Tibial artery (tissue), 4 donors: ENCODE results near the gene PLEKHG3.

Experiments
- DNase-seq, 2 donors: peaks; one replicate each; pipeline ENCODE4 v3.0.0-alpha.2; 2019
- H3K27ac ChIP-seq, 2 donors: fragments of 200-600 bp; sonication (generic) in 1 of 2; 1 replicate in 1 of 2; 2 replicates in 1 of 2; pipeline ENCODE4 v1.5.1; 2018 to 2019; ENCODE audit warnings: mild to moderate bottlenecking in 1 of 2
- H3K27me3 ChIP-seq, 2 donors: fragments of 200-600 bp; sonication (generic) in 1 of 2; one replicate each; pipeline versions ENCODE4 v1.5.1 to v1.6.0; 2016 to 2019
- H3K36me3 ChIP-seq, 3 donors: fragments of 200-600 bp; sonication (generic) in 2 of 3; one replicate each; pipeline ENCODE4 v1.5.1; 2016 to 2019; ENCODE audit warnings: mild to moderate bottlenecking in 2 of 3
- H3K4me1 ChIP-seq, 4 donors: fragments of 200-600 bp; sonication (generic) in 2 of 4; 1 replicate in 3 of 4; 2 replicates in 1 of 4; pipeline ENCODE4 v1.5.1; 2016 to 2019
- H3K4me3 ChIP-seq, 2 donors: fragments of 200-600 bp; sonication (generic) in 1 of 2; 1 replicate in 1 of 2; 2 replicates in 1 of 2; pipeline ENCODE4 v1.5.1; 2018 to 2019; ENCODE audit warnings: mild to moderate bottlenecking in 2 of 2
- H3K9me3 ChIP-seq, 3 donors: fragments of 200-600 bp; sonication (generic) in 1 of 3; one replicate each; pipeline ENCODE4 v1.5.1; 2016 to 2019
- intact Hi-C: fragments of 100-400 bp; cut with DNase I; formaldehyde crosslinking; loops from one replicate; pipeline ENCODE4 v1.15.0; 2023; ENCODE audit warnings: low total_unique reads
- TF ChIP-seq, protein P1 (sequence below), 2 experiments: fragments of 200-600 bp in 1 of 2; fragments of 450-650 bp in 1 of 2; IDR thresholded peaks; one replicate each; pipeline ENCODE4 v1.5.1; 2017 to 2019; ENCODE audit warnings: antibody characterized with exemption in 2 of 2, mild to moderate bottlenecking in 1 of 2, moderate library complexity in 1 of 2

PLEKHG3 gene

DNA sequence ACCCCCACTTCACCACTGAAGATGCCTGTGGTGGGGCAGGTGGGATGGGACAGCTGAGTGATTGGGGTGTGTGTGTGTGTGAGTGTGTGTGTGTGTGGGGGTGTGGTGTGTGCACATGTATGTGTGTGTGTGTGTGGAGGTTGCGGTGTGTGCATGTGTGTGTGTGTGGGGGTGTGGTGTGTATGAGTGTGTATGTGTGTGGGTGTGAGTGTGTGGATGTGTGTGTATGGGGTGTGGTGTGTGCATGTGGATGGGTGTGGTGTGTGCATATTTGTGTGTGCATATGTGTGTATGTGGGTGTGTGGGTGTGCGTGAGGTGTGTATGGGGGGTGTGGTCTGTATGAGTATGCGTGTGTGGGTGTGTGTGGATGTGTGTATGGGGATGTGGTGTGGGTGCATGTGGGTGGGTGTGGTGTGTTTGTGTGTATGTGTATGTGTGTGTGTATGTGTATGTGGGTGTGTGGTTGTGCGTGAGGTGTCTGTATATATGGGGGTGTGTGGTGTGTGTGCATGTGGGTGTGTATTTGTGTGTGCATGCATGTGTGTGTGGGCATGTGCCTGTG is 61.6 kb downstream of the PLEKHG3 start:
- peaks cover 0 to 4% (median 0%) of the 10 kb centered on the region in 3 donors for H3K36me3 ChIP-seq

DNA sequence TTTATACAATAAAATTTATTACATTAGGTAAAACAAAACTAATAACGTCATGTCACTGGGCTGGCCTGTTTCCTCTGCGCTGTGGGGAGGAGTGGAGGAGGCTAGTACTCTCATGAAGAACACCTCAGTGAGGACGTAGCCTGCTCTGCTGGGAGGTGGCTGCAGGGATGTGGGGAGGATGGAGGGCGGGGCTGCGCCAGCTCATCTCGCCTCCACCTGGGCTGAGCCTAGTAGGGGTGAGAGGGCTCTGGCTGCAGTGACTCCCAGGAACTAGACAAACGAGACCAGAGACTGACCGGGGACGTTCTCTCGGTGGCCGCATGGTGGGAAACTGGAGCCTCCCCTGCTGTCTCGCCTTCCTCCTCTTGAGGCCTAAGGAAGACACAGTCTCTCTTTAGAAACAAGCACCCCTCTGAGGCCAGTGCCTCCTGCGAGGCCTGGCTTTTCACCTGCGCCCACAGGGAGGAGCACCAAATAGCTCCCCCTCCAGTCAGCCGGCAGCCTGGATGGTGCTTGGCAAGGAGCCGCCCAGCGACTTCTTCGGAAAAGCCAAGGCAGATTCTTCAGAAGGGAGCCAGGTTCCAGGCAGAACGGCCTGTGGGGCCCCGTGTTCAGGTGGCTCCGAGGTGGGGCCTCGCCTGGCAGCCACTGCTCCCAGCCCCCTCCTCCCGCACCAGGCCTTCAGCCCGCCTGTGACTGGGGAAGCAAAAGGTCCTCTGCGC is 62.4 kb downstream of the PLEKHG3 start:
- H3K9me3 ChIP-seq, result no peaks in the 10 kb centered on the region
- H3K27ac ChIP-seq, result no peak overlapping the region
- H3K4me3 ChIP-seq, result no peak overlapping the region
- peaks cover 0 to 4% (median 0%) of the 10 kb centered on the region in 3 donors for H3K36me3 ChIP-seq
- peak in 1 of 2 donors; percentile 67 for DNase-seq
- TF ChIP-seq, protein P1, sequence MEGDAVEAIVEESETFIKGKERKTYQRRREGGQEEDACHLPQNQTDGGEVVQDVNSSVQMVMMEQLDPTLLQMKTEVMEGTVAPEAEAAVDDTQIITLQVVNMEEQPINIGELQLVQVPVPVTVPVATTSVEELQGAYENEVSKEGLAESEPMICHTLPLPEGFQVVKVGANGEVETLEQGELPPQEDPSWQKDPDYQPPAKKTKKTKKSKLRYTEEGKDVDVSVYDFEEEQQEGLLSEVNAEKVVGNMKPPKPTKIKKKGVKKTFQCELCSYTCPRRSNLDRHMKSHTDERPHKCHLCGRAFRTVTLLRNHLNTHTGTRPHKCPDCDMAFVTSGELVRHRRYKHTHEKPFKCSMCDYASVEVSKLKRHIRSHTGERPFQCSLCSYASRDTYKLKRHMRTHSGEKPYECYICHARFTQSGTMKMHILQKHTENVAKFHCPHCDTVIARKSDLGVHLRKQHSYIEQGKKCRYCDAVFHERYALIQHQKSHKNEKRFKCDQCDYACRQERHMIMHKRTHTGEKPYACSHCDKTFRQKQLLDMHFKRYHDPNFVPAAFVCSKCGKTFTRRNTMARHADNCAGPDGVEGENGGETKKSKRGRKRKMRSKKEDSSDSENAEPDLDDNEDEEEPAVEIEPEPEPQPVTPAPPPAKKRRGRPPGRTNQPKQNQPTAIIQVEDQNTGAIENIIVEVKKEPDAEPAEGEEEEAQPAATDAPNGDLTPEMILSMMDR (IDR thresholded peaks at IDR 0.05), result no peak
- no peaks in the 10 kb centered on the region for H3K27me3 ChIP-seq
- peaks cover 0 to 35% (median 30%) of the 10 kb centered on the region in 4 donors for H3K4me1 ChIP-seq
- intact Hi-C loops, result loop anchor here (10.0 kb wide), 1 partner anchor 222 kb away; the partner anchor contains the start of genes HSPA2 and PPP1R36

More for the DNA sequence above, 61.6 kb downstream of the PLEKHG3 start:
- TF ChIP-seq, protein P1 (IDR thresholded peaks at IDR 0.05), result no peak
- H3K4me3 ChIP-seq, result no peak overlapping the region
- H3K27me3 ChIP-seq, result no peaks in the 10 kb centered on the region
- no peak overlapping the region for H3K27ac ChIP-seq
- H3K9me3 ChIP-seq, result no peaks in the 10 kb centered on the region
- peaks cover 0 to 43% (median 37%) of the 10 kb centered on the region in 4 donors for H3K4me1 ChIP-seq
- intact Hi-C loops, result loop anchor here (2.0 to 10.0 kb wide), 2 partner anchors 93 to 221 kb away; partner anchors contain the start of genes HSPA2 and PPP1R36
- peak in 1 of 2 donors; percentile 53 for DNase-seq

DNA sequence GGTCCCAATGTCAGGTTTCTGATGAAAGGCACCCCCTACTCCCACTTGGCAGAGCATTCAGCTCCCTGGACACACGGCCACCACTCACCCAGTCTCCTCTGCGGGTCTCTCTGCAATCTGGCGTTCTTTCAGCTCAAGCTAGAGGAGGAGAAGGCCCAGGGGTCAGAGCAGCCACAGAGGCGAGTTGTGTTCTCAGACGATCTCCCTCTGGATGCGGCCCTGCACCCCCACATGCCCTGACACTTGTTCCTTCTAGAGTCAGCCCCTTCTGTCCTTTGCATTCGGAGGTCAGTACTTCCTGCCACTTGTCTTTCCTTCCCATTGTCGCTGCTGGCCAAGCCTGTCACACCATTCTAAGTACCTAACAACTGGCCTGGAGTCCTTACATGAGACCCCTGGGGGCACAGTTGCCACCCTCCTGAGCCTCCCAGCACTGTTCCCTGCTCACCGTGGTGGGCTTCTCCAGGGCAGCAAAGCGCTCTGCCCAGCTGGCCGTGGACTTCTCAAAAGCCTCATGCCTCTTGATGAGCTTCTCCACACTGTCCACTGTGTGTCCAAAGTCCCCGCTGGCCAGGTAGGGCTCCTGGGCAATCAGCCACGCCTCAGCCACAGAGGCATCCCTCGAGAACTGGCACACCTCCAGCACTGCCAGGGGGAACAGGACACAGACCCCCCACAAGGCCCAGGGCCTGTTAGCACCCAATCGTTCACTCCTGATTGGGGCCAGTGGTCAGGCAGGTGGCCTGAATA is 63.2 kb downstream of the PLEKHG3 start:
- TF ChIP-seq, protein P1 (IDR thresholded peaks at IDR 0.05), result no peak
- H3K4me3 ChIP-seq, result no peak overlapping the region
- H3K27me3 ChIP-seq, result no peaks in the 10 kb centered on the region
- peaks cover 0 to 4% (median 0%) of the 10 kb centered on the region in 3 donors for H3K36me3 ChIP-seq
- H3K4me1 ChIP-seq, result peaks cover 0 to 27% (median 22%) of the 10 kb centered on the region in 4 donors
- DNase-seq, result no peak
- intact Hi-C loops, result loop anchor here (10.0 kb wide), 1 partner anchor 223 kb away; the partner anchor contains the start of genes HSPA2 and PPP1R36
- H3K9me3 ChIP-seq, result no peaks in the 10 kb centered on the region
- no peak overlapping the region for H3K27ac ChIP-seq

DNA sequence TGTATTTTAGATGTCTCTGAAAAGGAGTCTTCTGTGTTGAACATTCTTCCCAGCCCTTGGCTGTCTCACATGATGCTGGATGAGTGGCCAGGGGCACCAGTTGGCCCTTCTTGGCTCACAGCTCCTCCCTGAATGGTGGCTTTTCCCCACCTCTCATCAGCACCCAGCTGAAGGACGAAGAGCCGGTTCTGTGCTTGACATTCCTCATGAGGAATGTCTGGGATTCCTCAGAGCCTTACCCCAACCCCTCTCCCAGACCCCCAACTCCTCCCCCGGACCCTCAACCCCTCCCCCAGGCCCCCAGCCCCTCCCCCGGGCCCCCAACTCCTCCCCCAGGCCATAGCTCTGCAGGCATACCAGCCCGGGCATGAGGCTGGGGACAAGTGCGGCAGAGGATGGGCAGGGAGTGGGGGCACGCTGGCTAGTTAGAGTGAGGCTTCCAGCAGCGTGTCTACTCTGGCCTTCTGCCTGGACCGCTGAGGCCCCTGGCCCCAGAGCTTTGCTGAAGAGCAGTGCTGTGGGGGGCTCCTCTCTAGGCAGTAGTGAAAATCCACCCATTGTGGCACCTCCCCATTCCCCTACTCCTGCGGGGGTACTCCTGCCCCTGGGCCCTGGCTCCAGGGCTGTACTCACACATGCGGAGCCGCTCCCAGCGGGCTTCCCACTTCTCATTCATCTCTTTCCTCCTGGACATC is 64.3 kb downstream of the PLEKHG3 start:
- peaks cover 0 to 15% (median 12%) of the 10 kb centered on the region in 4 donors for H3K4me1 ChIP-seq
- intact Hi-C loops, result loop anchor here (10.0 kb wide), 1 partner anchor 224 kb away; the partner anchor contains the start of genes HSPA2 and PPP1R36
- H3K27me3 ChIP-seq, result no peaks in the 10 kb centered on the region
- peaks cover 0 to 4% (median 0%) of the 10 kb centered on the region in 3 donors for H3K36me3 ChIP-seq
- no peak for DNase-seq
- TF ChIP-seq, protein P1 (IDR thresholded peaks at IDR 0.05), result no peak
- H3K27ac ChIP-seq, result no peak overlapping the region
- H3K4me3 ChIP-seq, result no peak overlapping the region
- H3K9me3 ChIP-seq, result no peaks in the 10 kb centered on the region
